Fibroblast of skin of back (primary cell): ENCODE data around the gene APOA4. TPM values are rescaled to one million over a fixed set of nuclear protein-coding genes. Genes with fewer than 3 reads are reported as not detected.

ENCODE experiments used
- DNase-seq: peaks from one replicate; pipeline ENCODE4 v3.0.0-alpha.2; 2013
- polyA plus RNA-seq, 2 experiments: library from polyadenylated mRNA; unstranded; fragments of 120-200 nt; gene quantifications; one replicate each; pipeline ENCODE4 v1.2.1, GENCODE V29; 2013; ENCODE audit not compliant: insufficient read length in 2 of 2

Gene APOA4
- polyA plus RNA-seq (2013, experiment 1 of 2; ENCODE audit: insufficient read length) = not detected
- not detected for polyA plus RNA-seq (2013, experiment 2 of 2; ENCODE audit: insufficient read length)

GRCh38 chr11:116823031-116823843 is at the start of gene APOA4:
APOA4 (minus strand) TSS chr11:116823304; CDS start chr11:116823191, 113 bp downstream.
- no peak for DNase-seq

GRCh38 chr11:116871248-116871647 is 48.1 kb upstream of the APOA4 start:
- peak; percentile 95 for DNase-seq

GRCh38 chr11:116870054-116870453 is 47.0 kb upstream of the APOA4 start:
- no peak for DNase-seq

- no peak for DNase-seq
Observed at GRCh38 chr11:116869610-116870009, 46.5 kb upstream of the APOA4 start.

GRCh38 chr11:116868066-116868465 is 45.0 kb upstream of the APOA4 start:
- no peak for DNase-seq

GRCh38 chr11:116867619-116868018 is 44.5 kb upstream of the APOA4 start:
- no peak for DNase-seq

- no peak for DNase-seq
Observed at GRCh38 chr11:116866804-116867455, 43.8 kb upstream of the APOA4 start.

- DNase-seq = peak; percentile 76
Observed at GRCh38 chr11:116865696-116866095, 42.6 kb upstream of the APOA4 start.

- no peak for DNase-seq
Observed at GRCh38 chr11:116864531-116864930, 41.4 kb upstream of the APOA4 start.

GRCh38 chr11:116862951-116863350 is 39.8 kb upstream of the APOA4 start:
- peak; percentile 67 for DNase-seq

- DNase-seq = no peak
Observed at GRCh38 chr11:116862185-116862584, 39.1 kb upstream of the APOA4 start.

- peak; percentile 88 for DNase-seq
Observed at GRCh38 chr11:116861539-116861938, 38.4 kb upstream of the APOA4 start.

GRCh38 chr11:116860303-116860702 is 37.2 kb upstream of the APOA4 start:
- no peak for DNase-seq

- no peak for DNase-seq
Observed at GRCh38 chr11:116859175-116859574, 36.1 kb upstream of the APOA4 start.

- DNase-seq = no peak
Observed at GRCh38 chr11:116857936-116858335, 34.8 kb upstream of the APOA4 start.

GRCh38 chr11:116857316-116857715 is 34.2 kb upstream of the APOA4 start:
- no peak for DNase-seq

GRCh38 chr11:116856423-116856822 is 33.3 kb upstream of the APOA4 start:
- DNase-seq = no peak

GRCh38 chr11:116855413-116855812 is 32.3 kb upstream of the APOA4 start:
- DNase-seq = no peak

- DNase-seq = peak; percentile 89
Observed at GRCh38 chr11:116853461-116854073, 30.5 kb upstream of the APOA4 start.

- DNase-seq = peak; percentile 26
Observed at GRCh38 chr11:116852261-116853031, 29.3 kb upstream of the APOA4 start.

GRCh38 chr11:116851626-116852025 is 28.5 kb upstream of the APOA4 start:
- DNase-seq = no peak

GRCh38 chr11:116849486-116849885 is 26.4 kb upstream of the APOA4 start:
- DNase-seq = no peak

- DNase-seq = no peak
Observed at GRCh38 chr11:116849060-116849459, 26.0 kb upstream of the APOA4 start.
